ENCODE data around the gene KICS2. TPM values are rescaled to one million over a fixed set of nuclear protein-coding genes. Genes with fewer than 3 reads are reported as not detected.

Gene KICS2
- total RNA-seq, 1 experiment from 2014 or later, result 9.6 TPM

GRCh38 chr12:64212119-64212746 lies 9.9 kb downstream of the KICS2 start:
- in situ Hi-C loops (cut with HindIII; ENCODE audit: low pct_unique_long_range_greater_than_20kb, low sequenced_read_pairs), result no loop called here
- ATAC-seq (no peak), DNase-seq (ENCODE audit: low read depth, low spot score) (no peak)
- POLR2A ChIA-PET, result no interaction called here
- Histone ChIP-seq H3K36me3 (ENCODE audit: control insufficient read depth, insufficient read depth, low read length) (no peaks in the 10 kb centered on the region), H3K4me3 (ENCODE audit: low read depth in 2 of 2, low read length in 2 of 2) (no peak overlapping the region), H3K27ac (ENCODE audit: low read length) (no peak overlapping the region), H3K27me3 (ENCODE audit: control insufficient read depth, insufficient read depth, low read length) (no peaks in the 10 kb centered on the region), H3K4me1 (ENCODE audit: control insufficient read depth, insufficient read depth, low read length) (no peaks in the 10 kb centered on the region), H3K9me3 (ENCODE audit: control insufficient read depth, insufficient read depth, low read depth, low read length) (no peaks in the 10 kb centered on the region)
- intact Hi-C loops (cut with micrococcal nuclease; ENCODE audit: unreplicated experiment), result no loop called here
- TF ChIP-seq SIN3A (IDR thresholded peaks at IDR 0.05; ENCODE audit: borderline replicate concordance, insufficient read depth, low read depth, low read length) (no peak), CTCF (IDR thresholded peaks at IDR 0.05) (no peak), POLR2AphosphoS5 (IDR thresholded peaks at IDR 0.05; ENCODE audit: low read depth, low read length) (no peak), REST (IDR thresholded peaks at IDR 0.05; ENCODE audit: insufficient read depth in 1 of 2, low read depth in 2 of 2, low read length in 1 of 2) (no peak), TCF7L2 (IDR thresholded peaks at IDR 0.05; ENCODE audit: low read depth, low read length) (no peak)
- BruUV-seq (replicated peaks), result no TSS peak
- CTCF ChIA-PET, result no interaction called here

- intact Hi-C loops (cut with micrococcal nuclease; ENCODE audit: unreplicated experiment), result no loop called here
- Histone ChIP-seq H3K27ac (ENCODE audit: low read length) (no peak overlapping the region), H3K9me3 (ENCODE audit: control insufficient read depth, insufficient read depth, low read depth, low read length) (no peaks in the 10 kb centered on the region), H3K27me3 (ENCODE audit: control insufficient read depth, insufficient read depth, low read length) (no peaks in the 10 kb centered on the region), H3K4me3 (ENCODE audit: low read depth in 2 of 2, low read length in 2 of 2) (no peak overlapping the region), H3K36me3 (ENCODE audit: control insufficient read depth, insufficient read depth, low read length) (no peaks in the 10 kb centered on the region), H3K4me1 (ENCODE audit: control insufficient read depth, insufficient read depth, low read length) (no peaks in the 10 kb centered on the region)
- in situ Hi-C loops (cut with HindIII; ENCODE audit: low pct_unique_long_range_greater_than_20kb, low sequenced_read_pairs), result no loop called here
- ChIA-PET CTCF (no interaction called here), POLR2A (interaction anchor here (0.5 kb wide), 1 partner anchor 194 kb away, joined by 4 read pairs; no protein-coding TSS in a partner anchor)
- ATAC-seq (no peak), DNase-seq (ENCODE audit: low read depth, low spot score) (no peak)
- no peak for TF ChIP-seq CTCF (IDR thresholded peaks at IDR 0.05)
- no peak for TF ChIP-seq REST (IDR thresholded peaks at IDR 0.05; ENCODE audit: insufficient read depth in 1 of 2, low read depth in 2 of 2, low read length in 1 of 2)
- no peak for TF ChIP-seq POLR2AphosphoS5 (IDR thresholded peaks at IDR 0.05; ENCODE audit: low read depth, low read length)
- TF ChIP-seq TCF7L2 (IDR thresholded peaks at IDR 0.05; ENCODE audit: low read depth, low read length), result no peak
- no peak for TF ChIP-seq SIN3A (IDR thresholded peaks at IDR 0.05; ENCODE audit: borderline replicate concordance, insufficient read depth, low read depth, low read length)
- BruUV-seq (replicated peaks), result no TSS peak
Measured at GRCh38 chr12:64207453-64207852, 14.6 kb downstream of the KICS2 start.

Data from Panc1 (cell line).